ENCODE data around the gene TBC1D17.

TBC1D17 gene

GRCh38 chr19:49848938-49849337 lies 28.6 kb upstream of the TBC1D17 start:
- DNase-seq (ENCODE audit: low spot score): no peak

- DNase-seq (ENCODE audit: low spot score): no peak
Observed at GRCh38 chr19:49849433-49850220, 27.9 kb upstream of the TBC1D17 start.

GRCh38 chr19:49850221-49850486 lies 27.3 kb upstream of the TBC1D17 start:
- no peak for DNase-seq (ENCODE audit: low spot score)

GRCh38 chr19:49850487-49851342 lies 26.8 kb upstream of the TBC1D17 start, which contains the start of gene PTOV1:
PTOV1 (plus strand) TSS chr19:49851159.
- DNase-seq (ENCODE audit: low spot score): peak; percentile 93

- DNase-seq (ENCODE audit: low spot score): no peak
Observed at GRCh38 chr19:49851456-49852259, 25.8 kb upstream of the TBC1D17 start.

GRCh38 chr19:49852631-49853126 lies 24.8 kb upstream of the TBC1D17 start:
- DNase-seq (ENCODE audit: low spot score): no peak

- no peak for DNase-seq (ENCODE audit: low spot score)
Observed at GRCh38 chr19:49853852-49854377, 23.6 kb upstream of the TBC1D17 start.

GRCh38 chr19:49854378-49855263 lies 22.9 kb upstream of the TBC1D17 start:
- DNase-seq (ENCODE audit: low spot score): no peak

- no peak for DNase-seq (ENCODE audit: low spot score)
Observed at GRCh38 chr19:49855277-49855675, 22.2 kb upstream of the TBC1D17 start.

- no peak for DNase-seq (ENCODE audit: low spot score)
Observed at GRCh38 chr19:49855676-49856573, 21.6 kb upstream of the TBC1D17 start.

- no peak for DNase-seq (ENCODE audit: low spot score)
Observed at GRCh38 chr19:49856574-49857021, 20.9 kb upstream of the TBC1D17 start.

- no peak for DNase-seq (ENCODE audit: low spot score)
Observed at GRCh38 chr19:49857061-49857837, 20.3 kb upstream of the TBC1D17 start.

GRCh38 chr19:49857838-49858087 lies 19.7 kb upstream of the TBC1D17 start:
- no peak for DNase-seq (ENCODE audit: low spot score)

GRCh38 chr19:49858088-49858985 lies 19.2 kb upstream of the TBC1D17 start:
- DNase-seq (ENCODE audit: low spot score): no peak

GRCh38 chr19:49859682-49860335 lies 17.7 kb upstream of the TBC1D17 start:
- DNase-seq (ENCODE audit: low spot score): no peak

GRCh38 chr19:49860336-49861102 lies 17.0 kb upstream of the TBC1D17 start:
- no peak for DNase-seq (ENCODE audit: low spot score)

- DNase-seq (ENCODE audit: low spot score): no peak
Observed at GRCh38 chr19:49861107-49861506, 16.4 kb upstream of the TBC1D17 start.

Measured in globus pallidus (tissue), 1 donor.